Endothelial cell of umbilical vein (primary cell): Measurements from ENCODE around the gene DGKB. TPM values are rescaled to one million over a fixed set of nuclear protein-coding genes. Genes with fewer than 3 reads are reported as not detected.

Experiments
- BruUV-seq: library from RNA; stranded (reverse); fragments of 400-500 nt; replicated peaks from 2 replicates; lab custom pipeline; 2021; lab: Mats Ljungman, UMichigan
- CTCF ChIA-PET: fragments of 300-600, 350-600 bp; sonication (Branson Sonifier 250); formaldehyde crosslinking; loops from one replicate; lab custom pipeline; 2021; ENCODE audit warnings: antibody characterized with exemption, inconsistent platforms; lab: Charles Lee
- POLR2A ChIA-PET: fragments of 300-600, 350-600 bp; sonication (Branson Sonifier 250); formaldehyde crosslinking; loops from one replicate; lab custom pipeline; 2021; ENCODE audit warnings: antibody characterized with exemption, inconsistent platforms; lab: Charles Lee
- DNase-seq: peaks from one replicate; pipeline ENCODE4 v3.0.0-alpha.2; 2011; ENCODE audit warnings: low read depth, low spot score
- FAIRE-seq: peaks from 2 replicates; lab custom pipeline; 2011; peaks lifted over from hg19 to GRCh38; lab: Jason Lieb, UNC
- H2AFZ ChIP-seq: 2 replicates; pipeline ENCODE4 v1.6.0; 2012; ENCODE audit warnings: low read depth, low read length, control low read depth, inconsistent platforms
- H3K27ac ChIP-seq: 2 replicates; pipeline ENCODE4 v1.5.1; 2011; ENCODE audit warnings: low read depth, mild to moderate bottlenecking, control low read depth, low read length, moderate library complexity; ENCODE audit not compliant: insufficient read depth
- H3K27me3 ChIP-seq, 2 experiments: 2 replicates each; pipeline versions ENCODE4 v1.6.0 to v1.6.1; 2011; ENCODE audit warnings: low read length in 2 of 2, mixed read lengths in 1 of 2; ENCODE audit not compliant: control insufficient read depth in 2 of 2, insufficient read depth in 2 of 2
- H3K36me3 ChIP-seq, 2 experiments: 2 replicates in 1 of 2; 3 replicates in 1 of 2; pipeline ENCODE4 v1.5.1; 2011; ENCODE audit warnings: low read length in 2 of 2, mild to moderate bottlenecking in 1 of 2, moderate library complexity in 1 of 2; ENCODE audit not compliant: control insufficient read depth in 2 of 2, insufficient read depth in 2 of 2; ENCODE audit errors: extremely low read depth in 1 of 2
- H3K4me1 ChIP-seq: 3 replicates; pipeline ENCODE4 v1.5.1; 2011; ENCODE audit warnings: mild to moderate bottlenecking, low read length; ENCODE audit not compliant: control insufficient read depth, insufficient read depth; ENCODE audit errors: extremely low read depth
- H3K4me2 ChIP-seq: 2 replicates; pipeline ENCODE4 v1.6.1; 2011; ENCODE audit warnings: low read length, control low read depth, mixed read lengths; ENCODE audit not compliant: insufficient read depth
- H3K4me3 ChIP-seq, 3 experiments: fragments of 200-600 bp in 1 of 3; sonication (generic), shearing (Covaris generic) in 1 of 3; replicated peaks in 1 of 3; 2 replicates each; pipeline ENCODE4 v1.5.1; 2011 to 2016; ENCODE audit warnings: control low read depth in 3 of 3, low read length in 3 of 3, mild to moderate bottlenecking in 2 of 3, inconsistent platforms in 1 of 3, low read depth in 1 of 3, moderate library complexity in 1 of 3; ENCODE audit not compliant: insufficient read depth in 1 of 3
- H3K79me2 ChIP-seq: 2 replicates; pipeline ENCODE4 v1.6.0; 2012; ENCODE audit warnings: low read length, inconsistent platforms; ENCODE audit not compliant: control insufficient read depth, insufficient read depth
- H3K9ac ChIP-seq: replicated peaks from 2 replicates; pipeline ENCODE3; 2011; ENCODE audit warnings: low read length, control low read depth; ENCODE audit not compliant: insufficient read depth; ENCODE audit errors: extremely low read depth
- H3K9me1 ChIP-seq: replicated peaks from 3 replicates; pipeline ENCODE4 v1.6.0; 2011; ENCODE audit warnings: mild to moderate bottlenecking, low read length; ENCODE audit not compliant: control insufficient read depth, insufficient read depth; ENCODE audit errors: extremely low read depth
- H3K9me3 ChIP-seq: replicated peaks from 2 replicates; pipeline ENCODE4 v1.5.1; 2012; ENCODE audit warnings: low read length, inconsistent platforms; ENCODE audit not compliant: control insufficient read depth, insufficient read depth
- H4K20me1 ChIP-seq: replicated peaks from 2 replicates; pipeline ENCODE3; 2011; ENCODE audit warnings: mild to moderate bottlenecking, low read length; ENCODE audit not compliant: control insufficient read depth, insufficient read depth; ENCODE audit errors: extremely low read depth
- EZH2 ChIP-seq: IDR thresholded peaks from 2 replicates; pipeline ENCODE4 v1.6.1; 2012; ENCODE audit warnings: borderline replicate concordance, low read depth, mild to moderate bottlenecking, moderate library complexity, low read length, inconsistent platforms; ENCODE audit not compliant: severe bottlenecking
- FOS ChIP-seq: IDR thresholded peaks from 2 replicates; pipeline ENCODE4 v1.6.1; 2011; ENCODE audit warnings: mild to moderate bottlenecking, low read length, moderate library complexity, borderline replicate concordance; ENCODE audit not compliant: insufficient read depth
- GATA2 ChIP-seq: IDR thresholded peaks from 2 replicates; pipeline ENCODE4 v1.7.0; 2011; ENCODE audit warnings: low read depth, mild to moderate bottlenecking, moderate library complexity, mixed read lengths, low read length; ENCODE audit not compliant: insufficient read length, insufficient read depth
- JUN ChIP-seq: IDR thresholded peaks from 2 replicates; pipeline ENCODE4 v1.6.1; 2011; ENCODE audit warnings: borderline replicate concordance, low read depth; ENCODE audit not compliant: insufficient read length, insufficient read depth
- POLR2A ChIP-seq: IDR thresholded peaks from 2 replicates; pipeline ENCODE4 v1.6.1; 2012; ENCODE audit warnings: low read depth, mild to moderate bottlenecking, control low read depth, low read length
- POLR2AphosphoS5 ChIP-seq: IDR thresholded peaks from 2 replicates; pipeline ENCODE4 v1.6.1; 2012; ENCODE audit warnings: low read depth, mild to moderate bottlenecking, control low read depth, low read length, moderate library complexity; ENCODE audit not compliant: insufficient read depth
- dilution Hi-C: fragments of 300-500 bp; cut with MboI; formaldehyde crosslinking; loops from one replicate; pipeline ENCODE4 v1.15.0; 2019; ENCODE audit warnings: low sequenced_read_pairs; ENCODE audit not compliant: extremely low pct_ligation_motif_present
- intact Hi-C: fragments of 100-400 bp; cut with micrococcal nuclease; formaldehyde crosslinking; loops from one replicate; pipeline ENCODE4 v1.10.0; 2022
- polyA plus RNA-seq, 4 experiments: library from polyadenylated mRNA; depleted of rRNA in 3 of 4; stranded (reverse) in 3 of 4; unstranded in 1 of 4; fragments of >200 nt; gene quantifications; 2 replicates each; pipeline versions ENCODE4 v1.2.1 to v1.2.3, GENCODE V29; 2011 to 2012; ENCODE audit warnings: missing spikeins in 1 of 4
- total RNA-seq: library from RNA; stranded (reverse); gene quantifications from 2 replicates; pipeline ENCODE4 v1.2.3, GENCODE V29; 2021
- TF ChIP-seq, protein P1 (sequence below): IDR thresholded peaks from 2 replicates; pipeline ENCODE4 v1.6.1; 2011; ENCODE audit not compliant: insufficient read depth, insufficient read length

Gene DGKB
- total and polyA plus RNA-seq, 2 donors (not counting 3 experiments of a cell fraction or from before 2014, with no cell fraction given) = not detected

DNA sequence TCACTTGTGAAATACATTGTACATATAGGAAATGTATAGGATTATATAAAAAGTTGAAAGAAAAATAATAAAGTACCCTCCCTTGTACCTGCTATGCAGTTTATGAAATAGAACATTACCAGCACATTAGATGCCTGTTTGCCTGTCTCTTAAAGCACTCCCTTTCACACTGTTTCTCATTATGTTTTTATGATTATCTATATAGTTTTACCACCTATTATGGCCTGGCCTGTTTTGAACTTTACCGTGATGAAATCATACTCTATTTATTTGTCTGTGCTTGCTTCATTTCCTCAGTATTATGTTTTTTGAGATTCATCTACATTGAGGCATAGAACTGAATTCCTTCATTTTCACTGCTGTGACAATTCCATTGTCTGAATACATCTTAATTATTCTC is 41.1 kb downstream of the DGKB start:
- no peaks in the 10 kb centered on the region for H3K9me3 ChIP-seq
- no peaks in the 10 kb centered on the region for H3K9me1 ChIP-seq
- FAIRE-seq = no peak
- no peak overlapping the region for H3K4me3 ChIP-seq
- intact Hi-C loops = no loop called here
- H3K4me2 ChIP-seq = no peak overlapping the region
- CTCF ChIA-PET = interaction anchor here (1.0 kb wide), 1 partner anchor 10 kb away, joined by 3 read pairs; no protein-coding TSS in a partner anchor
- no peak overlapping the region for H3K27ac ChIP-seq
- H4K20me1 ChIP-seq = no peaks in the 10 kb centered on the region
- no peaks in the 10 kb centered on the region for H3K27me3 ChIP-seq
- dilution Hi-C loops = no loop called here
- no peaks in the 10 kb centered on the region for H3K36me3 ChIP-seq
- no TSS peak for BruUV-seq
- POLR2A ChIA-PET = no interaction called here
- H3K9ac ChIP-seq = no peak overlapping the region
- no peak for DNase-seq
- H3K4me1 ChIP-seq = no peaks in the 10 kb centered on the region
- no peak for TF ChIP-seq POLR2AphosphoS5
- TF ChIP-seq EZH2 = no peak
- TF ChIP-seq, protein P1, sequence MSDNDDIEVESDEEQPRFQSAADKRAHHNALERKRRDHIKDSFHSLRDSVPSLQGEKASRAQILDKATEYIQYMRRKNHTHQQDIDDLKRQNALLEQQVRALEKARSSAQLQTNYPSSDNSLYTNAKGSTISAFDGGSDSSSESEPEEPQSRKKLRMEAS = no peak
- no peak for TF ChIP-seq JUN
- TF ChIP-seq POLR2A = no peak
- TF ChIP-seq FOS = no peak
- H2AFZ ChIP-seq = no peak overlapping the region
- no peaks in the 10 kb centered on the region for H3K79me2 ChIP-seq

DNA sequence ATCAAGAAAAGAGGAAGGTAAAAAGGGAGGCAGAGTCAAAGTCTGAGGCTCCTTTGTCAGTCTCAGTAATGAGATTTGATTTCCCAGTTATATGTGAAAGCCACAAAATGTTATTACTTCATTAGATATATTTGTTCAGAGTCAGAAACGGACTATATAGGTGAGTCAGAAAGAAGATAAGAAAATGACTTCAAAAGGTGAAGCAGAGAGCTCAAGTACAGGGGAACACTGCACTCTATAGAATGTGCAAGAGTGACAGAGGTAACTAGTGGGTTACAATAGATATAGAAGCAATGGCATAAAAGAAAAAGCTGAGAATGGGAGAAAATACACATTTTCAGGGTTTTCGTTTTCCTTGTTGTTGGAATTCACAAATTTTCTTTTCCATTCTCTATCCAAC is 43.3 kb downstream of the DGKB start:
- FAIRE-seq = no peak
- Histone ChIP-seq H3K79me2 (no peaks in the 10 kb centered on the region), H3K27ac (no peak overlapping the region), H2AFZ (no peak overlapping the region), H3K9me3 (no peaks in the 10 kb centered on the region), H3K4me1 (no peaks in the 10 kb centered on the region), H3K9me1 (no peaks in the 10 kb centered on the region), H4K20me1 (no peaks in the 10 kb centered on the region), H3K4me3 (no peak overlapping the region), H3K9ac (no peak overlapping the region), H3K36me3 (no peaks in the 10 kb centered on the region), H3K4me2 (no peak overlapping the region), H3K27me3 (no peaks in the 10 kb centered on the region)
- intact Hi-C loops = no loop called here
- DNase-seq = no peak
- TF ChIP-seq, protein P1 = no peak
- TF ChIP-seq EZH2 = no peak
- no peak for TF ChIP-seq POLR2AphosphoS5
- TF ChIP-seq GATA2 = no peak
- TF ChIP-seq JUN = no peak
- dilution Hi-C loops = no loop called here
- POLR2A ChIA-PET = no interaction called here
- BruUV-seq = no TSS peak
- CTCF ChIA-PET = no interaction called here
